Pancreas (tissue), 10 donors: ENCODE measurements around the gene HSD3B7. TPM values are rescaled to one million over a fixed set of nuclear protein-coding genes. Genes with fewer than 3 reads are reported as not detected.

ENCODE experiments used
- ATAC-seq, 4 donors: fragments of 200-7000 bp; cut with Tn5 transposase; one replicate each; pipeline versions ENCODE4 v1.8.0 to v1.9.1; 2020; ENCODE audit warnings: mild to moderate bottlenecking in 4 of 4, moderate library complexity in 4 of 4
- DNase-seq, 6 donors: peaks; one replicate each; pipeline ENCODE4 v3.0.0-alpha.2; 2020
- FAIRE-seq: peaks from 2 replicates; lab custom pipeline; 2012; peaks lifted over from hg19 to GRCh38; lab: Jason Lieb, UNC
- H3K27ac ChIP-seq, 4 donors: fragments of 200-600 bp; sonication (generic); 1 replicate in 3 of 4; 2 replicates in 1 of 4; pipeline versions ENCODE4 v1.5.0 to v1.8.0; 2020
- H3K27me3 ChIP-seq, 4 donors: fragments of 200-600 bp; one replicate each; pipeline ENCODE4 v1.8.0; 2021
- H3K36me3 ChIP-seq, 3 donors: fragments of 200-600 bp; sonication (generic) in 1 of 3; one replicate each; pipeline versions ENCODE4 v1.5.0 to v1.8.0; 2020 to 2021
- H3K4me1 ChIP-seq, 3 donors: fragments of 200-600 bp; one replicate each; pipeline ENCODE4 v1.8.0; 2021
- H3K4me3 ChIP-seq, 4 donors: fragments of 200-600 bp; sonication (generic) in 2 of 4; one replicate each; pipeline versions ENCODE4 v1.5.0 to v1.8.0; 2020 to 2021
- H3K9me3 ChIP-seq, 4 donors: fragments of 200-600 bp; one replicate each; pipeline ENCODE4 v1.8.0; 2021
- WGBS, 2 donors: extraction: QIAGEN DNeasy Blood & Tissue Kit; methylation state at CpG; one replicate each; pipeline ENCODE4 v1.1.7; 2013; 5-methylcytosine and 5-hydroxymethylcytosine counted together
- intact Hi-C, 3 donors: fragments of 100-400 bp; cut with DNase I; formaldehyde crosslinking; loops; one replicate each; pipeline versions ENCODE4 v1.11.1 to v1.14.2; 2022
- polyA plus RNA-seq, 2 donors: library from polyadenylated mRNA; stranded (reverse); fragments of 200-250 nt; gene quantifications; one replicate each; pipeline ENCODE4 v1.2.3, GENCODE V29; 2013
- total RNA-seq, 6 donors: library from RNA; stranded (reverse); fragmentation: NEBNext Ultra II Directional in 4 of 6; extraction: Animal tissue kit (Norgen Biotek cat#: 25700) in 4 of 6; gene quantifications; one replicate each; pipeline versions ENCODE4 v1.2.1 to v1.2.4, GENCODE V29; 2021 to 2023
- TF ChIP-seq, protein P1 (sequence below), 4 donors: fragments of 200-600 bp; sonication (generic) in 3 of 4; IDR thresholded peaks; one replicate each; pipeline versions ENCODE4 v1.5.0 to v1.8.0; 2021; ENCODE audit warnings: antibody characterized with exemption in 4 of 4
- donor health status: healthy with polysubstance abuse.
- donor health status: DM: no; HTN: no; CAD: no; lungs with moderate emphysema.
- donor health status: DM: no; HTN: no; CAD: no.
- donor health status: control.
- donor health status: control.
- donor health status: Bipolar disorder and iron deficiency.
- donor health status: DM: yes; HTN: yes; CAD: no.
- donor health status: DM: no; HTN: no; CAD: no.
- donor health status: DM: no; HTN: no; CAD: no.
- donor health status: DM: yes; HTN: yes; CAD: no.

The HSD3B7 gene
- total and polyA plus RNA-seq, 8 donors = 14.2 to 32.1 (median 17.3) TPM

DNA sequence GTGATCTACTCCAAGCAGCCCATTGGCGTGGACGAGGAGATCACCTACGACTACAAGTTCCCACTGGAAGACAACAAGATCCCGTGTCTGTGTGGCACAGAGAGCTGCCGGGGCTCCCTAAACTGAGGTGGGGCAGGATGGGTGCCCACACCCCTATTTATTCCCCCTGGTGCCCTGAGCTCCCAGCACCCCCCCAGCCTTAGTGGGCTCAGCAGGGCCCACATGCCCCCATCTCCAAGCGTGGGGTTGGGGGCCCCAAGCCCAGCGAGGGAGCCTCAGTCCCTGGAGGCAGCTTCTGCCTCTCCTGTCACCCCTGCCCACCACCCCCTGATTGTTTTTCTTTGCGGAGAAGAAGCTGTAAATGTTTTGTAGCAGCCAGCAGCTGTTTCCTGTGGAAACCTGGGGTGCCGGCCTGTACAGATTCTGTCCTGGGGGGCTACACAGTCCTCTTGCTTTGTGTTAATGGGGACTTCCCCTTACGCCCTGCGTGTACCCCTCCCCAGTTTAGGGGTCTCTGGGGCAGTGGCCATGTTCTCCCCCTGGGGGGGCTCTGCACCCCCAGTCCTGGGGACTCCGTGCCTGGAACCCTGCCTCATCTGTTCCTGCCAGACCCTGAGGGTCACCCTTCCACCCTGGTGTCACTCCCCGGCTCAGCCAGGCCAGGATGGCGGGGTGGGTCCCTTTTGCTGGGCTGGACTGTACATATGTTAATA is 953 bp upstream of the HSD3B7 start:
- WGBS, 2 donors = 86 to 89% methylated on average over 13 to 14 of the region's 14 CpGs
- Histone ChIP-seq H3K4me3 (no peak overlapping the region), H3K4me1 (peaks cover 0 to 7% (median 0%) of the 10 kb centered on the region in 3 donors), H3K27me3 (no peaks in the 10 kb centered on the region), H3K9me3 (no peaks in the 10 kb centered on the region), H3K27ac (no peak overlapping the region), H3K36me3 (peaks cover 0 to 24% (median 0%) of the 10 kb centered on the region in 3 donors)
- DNase-seq = peak in 3 of 6 donors; percentile 36 to 68 (median 39)
- TF ChIP-seq, protein P1, sequence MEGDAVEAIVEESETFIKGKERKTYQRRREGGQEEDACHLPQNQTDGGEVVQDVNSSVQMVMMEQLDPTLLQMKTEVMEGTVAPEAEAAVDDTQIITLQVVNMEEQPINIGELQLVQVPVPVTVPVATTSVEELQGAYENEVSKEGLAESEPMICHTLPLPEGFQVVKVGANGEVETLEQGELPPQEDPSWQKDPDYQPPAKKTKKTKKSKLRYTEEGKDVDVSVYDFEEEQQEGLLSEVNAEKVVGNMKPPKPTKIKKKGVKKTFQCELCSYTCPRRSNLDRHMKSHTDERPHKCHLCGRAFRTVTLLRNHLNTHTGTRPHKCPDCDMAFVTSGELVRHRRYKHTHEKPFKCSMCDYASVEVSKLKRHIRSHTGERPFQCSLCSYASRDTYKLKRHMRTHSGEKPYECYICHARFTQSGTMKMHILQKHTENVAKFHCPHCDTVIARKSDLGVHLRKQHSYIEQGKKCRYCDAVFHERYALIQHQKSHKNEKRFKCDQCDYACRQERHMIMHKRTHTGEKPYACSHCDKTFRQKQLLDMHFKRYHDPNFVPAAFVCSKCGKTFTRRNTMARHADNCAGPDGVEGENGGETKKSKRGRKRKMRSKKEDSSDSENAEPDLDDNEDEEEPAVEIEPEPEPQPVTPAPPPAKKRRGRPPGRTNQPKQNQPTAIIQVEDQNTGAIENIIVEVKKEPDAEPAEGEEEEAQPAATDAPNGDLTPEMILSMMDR (IDR thresholded peaks at IDR 0.05) = no peak
- intact Hi-C loops = loop anchor here in 2 of 3 donors (5.0 to 10.0 kb wide), 3 partner anchors 101 to 463 kb away; partner anchors contain the start of genes PRSS53 (in 1 of the 2) and ZNF843 (in 1 of the 2)
- no peak for FAIRE-seq
- no peak for ATAC-seq

DNA sequence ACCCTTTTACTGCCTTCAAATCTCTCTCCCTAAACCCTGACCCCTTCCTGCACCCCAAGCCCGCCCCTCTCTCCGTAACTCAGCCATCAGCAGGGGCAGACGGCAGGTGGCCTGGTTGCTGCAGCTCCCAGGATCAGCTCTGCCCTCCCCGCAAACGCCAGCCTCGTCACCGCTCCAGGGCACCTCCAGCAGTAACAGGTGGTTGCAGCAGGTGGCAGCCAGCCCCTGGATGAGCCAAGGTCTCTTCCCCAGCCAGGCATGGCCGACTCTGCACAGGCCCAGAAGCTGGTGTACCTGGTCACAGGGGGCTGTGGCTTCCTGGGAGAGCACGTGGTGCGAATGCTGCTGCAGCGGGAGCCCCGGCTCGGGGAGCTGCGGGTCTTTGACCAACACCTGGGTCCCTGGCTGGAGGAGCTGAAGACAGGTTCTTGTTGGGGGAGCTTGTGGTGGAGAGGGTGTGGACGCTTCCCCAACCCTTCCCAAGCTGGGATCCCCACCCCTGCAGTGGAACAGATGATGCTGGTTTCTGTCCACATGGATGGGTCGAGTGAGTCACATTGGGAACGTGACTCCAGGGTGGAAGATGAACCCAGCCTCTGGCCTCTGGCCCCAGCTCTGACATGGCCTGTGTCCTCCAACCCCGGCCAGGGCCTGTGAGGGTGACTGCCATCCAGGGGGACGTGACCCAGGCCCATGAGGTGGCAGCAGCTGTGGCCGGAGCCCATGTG is 558 bp downstream of the HSD3B7 start:
- Histone ChIP-seq H3K9me3 (no peaks in the 10 kb centered on the region), H3K27me3 (no peaks in the 10 kb centered on the region), H3K36me3 (peaks cover 0 to 10% (median 0%) of the 10 kb centered on the region in 3 donors), H3K4me3 (peak overlapping the region; percentile 24 to 61 (median 36)), H3K4me1 (peaks cover 0 to 7% (median 0%) of the 10 kb centered on the region in 3 donors), H3K27ac (peak overlapping the region; percentile 85 to 87 (median 86))
- FAIRE-seq = no peak
- peak; percentile 92 to 94 (median 94) for ATAC-seq
- WGBS, 2 donors = 16 to 20% methylated on average over 19 to 20 of the region's 20 CpGs
- intact Hi-C loops = loop anchor here in 2 of 3 donors (2.0 to 10.0 kb wide), 4 partner anchors 99 to 459 kb away; partner anchors contain the start of genes PRSS53 (in 1 of the 2) and ZNF843 (in 1 of the 2)
- peak; percentile 85 to 97 (median 91) for DNase-seq
- TF ChIP-seq, protein P1 (IDR thresholded peaks at IDR 0.05) = no peak

DNA sequence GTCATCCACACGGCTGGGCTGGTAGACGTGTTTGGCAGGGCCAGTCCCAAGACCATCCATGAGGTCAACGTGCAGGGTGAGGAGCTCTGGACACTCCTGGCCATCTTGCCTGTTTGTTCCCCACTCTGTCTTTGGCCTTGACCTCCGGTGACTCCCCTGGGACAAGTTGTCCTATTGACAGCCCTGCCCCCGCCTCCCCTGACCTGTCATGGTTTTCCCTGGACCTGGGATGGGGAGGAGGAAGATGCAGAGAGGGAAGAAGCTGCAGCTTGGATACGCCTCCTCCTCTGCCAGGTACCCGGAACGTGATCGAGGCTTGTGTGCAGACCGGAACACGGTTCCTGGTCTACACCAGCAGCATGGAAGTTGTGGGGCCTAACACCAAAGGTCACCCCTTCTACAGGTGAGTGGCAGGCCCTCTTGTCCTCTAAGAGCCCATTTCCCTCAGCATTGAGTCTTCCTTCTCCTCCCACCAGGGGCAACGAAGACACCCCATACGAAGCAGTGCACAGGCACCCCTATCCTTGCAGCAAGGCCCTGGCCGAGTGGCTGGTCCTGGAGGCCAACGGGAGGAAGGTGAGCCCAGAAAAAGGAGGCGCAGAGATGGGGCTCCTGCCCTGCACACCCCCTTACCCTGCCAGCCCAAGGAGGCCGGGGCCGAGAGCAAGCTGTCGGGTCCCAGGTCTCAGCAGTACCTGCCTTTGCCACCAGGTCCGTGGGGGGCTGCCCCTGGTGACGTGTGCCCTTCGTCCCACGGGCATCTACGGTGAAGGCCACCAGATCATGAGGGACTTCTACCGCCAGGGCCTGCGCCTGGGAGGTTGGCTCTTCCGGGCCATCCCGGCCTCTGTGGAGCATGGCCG is 1.4 kb downstream of the HSD3B7 start:
- no peaks in the 10 kb centered on the region for H3K27me3 ChIP-seq
- peaks cover 0 to 5% (median 0%) of the 10 kb centered on the region in 3 donors for H3K36me3 ChIP-seq
- intact Hi-C loops = loop anchor here in 2 of 3 donors (2.0 to 10.0 kb wide), 4 partner anchors 98 to 458 kb away; partner anchors contain the start of genes PRSS53 (in 1 of the 2) and ZNF843 (in 1 of the 2)
- DNase-seq (peak in 1 of 6 donors; percentile 74), ATAC-seq (no peak), FAIRE-seq (no peak)
- WGBS, 2 donors = 80 to 88% methylated on average over 28 to 29 of the region's 29 CpGs
- TF ChIP-seq, protein P1 (IDR thresholded peaks at IDR 0.05) = no peak
- peaks cover 0 to 7% (median 0%) of the 10 kb centered on the region in 3 donors for H3K4me1 ChIP-seq
- peak overlapping the region in 3 of 4 donors; percentile 85 to 87 (median 87) for H3K27ac ChIP-seq
- peak overlapping the region in 2 of 4 donors; percentile 46 to 61 for H3K4me3 ChIP-seq
- H3K9me3 ChIP-seq = no peaks in the 10 kb centered on the region

DNA sequence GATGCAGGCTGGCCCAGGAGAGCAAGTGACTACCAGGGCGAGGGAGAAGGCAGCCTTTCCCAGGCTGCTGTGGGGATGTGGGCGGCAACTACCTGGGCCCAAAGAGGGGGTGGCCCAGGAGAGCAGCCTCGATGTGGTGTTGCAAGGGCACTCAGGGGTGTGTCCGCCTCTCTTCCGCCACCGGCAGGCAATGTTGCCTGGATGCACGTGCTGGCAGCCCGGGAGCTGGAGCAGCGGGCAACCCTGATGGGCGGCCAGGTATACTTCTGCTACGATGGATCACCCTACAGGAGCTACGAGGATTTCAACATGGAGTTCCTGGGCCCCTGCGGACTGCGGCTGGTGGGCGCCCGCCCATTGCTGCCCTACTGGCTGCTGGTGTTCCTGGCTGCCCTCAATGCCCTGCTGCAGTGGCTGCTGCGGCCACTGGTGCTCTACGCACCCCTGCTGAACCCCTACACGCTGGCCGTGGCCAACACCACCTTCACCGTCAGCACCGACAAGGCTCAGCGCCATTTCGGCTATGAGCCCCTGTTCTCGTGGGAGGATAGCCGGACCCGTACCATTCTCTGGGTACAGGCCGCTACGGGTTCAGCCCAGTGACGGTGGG is 2.7 kb downstream of the HSD3B7 start:
- peak in 1 of 6 donors; percentile 66 for DNase-seq
- no peak overlapping the region for H3K4me3 ChIP-seq
- no peaks in the 10 kb centered on the region for H3K27me3 ChIP-seq
- no peak for ATAC-seq
- FAIRE-seq = no peak
- whole genome bisulfite sequencing, 2 donors = 94 to 95% methylated on average over 30 of the region's 30 CpGs
- H3K9me3 ChIP-seq = no peaks in the 10 kb centered on the region
- H3K36me3 ChIP-seq = no peaks in the 10 kb centered on the region
- intact Hi-C loops = loop anchor here in 2 of 3 donors (2.0 to 10.0 kb wide), 4 partner anchors 97 to 457 kb away; partner anchors contain the start of genes PRSS53 (in 1 of the 2) and ZNF843 (in 1 of the 2)
- peaks cover 0 to 7% (median 0%) of the 10 kb centered on the region in 3 donors for H3K4me1 ChIP-seq
- TF ChIP-seq, protein P1 (IDR thresholded peaks at IDR 0.05) = no peak
- H3K27ac ChIP-seq = no peak overlapping the region
